GM10266 (cell line): ENCODE results near the gene NECAB2.

Source experiments
- DNase-seq: peaks from one replicate; pipeline ENCODE4 v3.0.0; 2012; ENCODE audit errors: extremely low spot score
- TF ChIP-seq, protein P1 (sequence below): IDR thresholded peaks from 2 replicates; pipeline ENCODE4 v1.5.1; 2012; ENCODE audit warnings: mild to moderate bottlenecking, low read depth; ENCODE audit not compliant: control insufficient read depth, insufficient read depth; ENCODE audit errors: missing control alignments

Gene NECAB2

DNA sequence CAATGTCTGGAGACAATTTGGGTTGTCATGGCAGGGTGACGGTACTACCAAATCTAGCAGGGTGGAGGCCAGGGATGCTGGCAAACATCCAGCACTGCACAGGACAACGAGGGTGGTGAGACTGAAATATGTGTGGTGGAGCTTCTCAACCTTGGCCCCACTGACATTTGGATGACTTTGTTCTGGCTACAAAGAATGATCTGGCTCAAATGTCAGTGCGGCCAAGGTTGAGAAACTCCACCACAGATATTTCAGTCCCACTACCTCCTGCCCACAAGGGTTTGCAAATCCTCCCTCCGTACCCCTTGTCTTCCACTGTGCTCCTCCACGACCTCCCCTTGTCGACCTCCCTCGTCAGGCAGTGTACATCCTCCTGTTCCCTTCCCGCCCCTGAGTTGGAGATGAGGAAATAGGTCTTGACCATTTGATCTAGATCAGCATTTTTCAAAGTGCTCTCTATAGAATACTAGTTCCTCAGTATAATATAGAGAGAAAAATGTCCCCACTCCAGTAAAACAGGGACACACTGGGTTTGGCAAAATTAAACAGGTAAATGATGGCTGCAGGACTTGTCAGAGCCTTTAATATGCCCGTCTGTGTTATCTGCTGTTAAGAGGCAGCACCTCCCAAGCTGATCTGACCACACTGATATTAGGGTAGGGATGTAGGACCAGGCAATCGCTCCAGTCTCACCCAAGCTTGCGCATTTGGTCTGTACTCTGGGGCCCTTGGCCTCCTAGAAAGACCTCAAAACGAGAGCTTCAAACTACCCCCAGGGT, 8.2 kb upstream of the NECAB2 start:
- TF ChIP-seq, protein P1, sequence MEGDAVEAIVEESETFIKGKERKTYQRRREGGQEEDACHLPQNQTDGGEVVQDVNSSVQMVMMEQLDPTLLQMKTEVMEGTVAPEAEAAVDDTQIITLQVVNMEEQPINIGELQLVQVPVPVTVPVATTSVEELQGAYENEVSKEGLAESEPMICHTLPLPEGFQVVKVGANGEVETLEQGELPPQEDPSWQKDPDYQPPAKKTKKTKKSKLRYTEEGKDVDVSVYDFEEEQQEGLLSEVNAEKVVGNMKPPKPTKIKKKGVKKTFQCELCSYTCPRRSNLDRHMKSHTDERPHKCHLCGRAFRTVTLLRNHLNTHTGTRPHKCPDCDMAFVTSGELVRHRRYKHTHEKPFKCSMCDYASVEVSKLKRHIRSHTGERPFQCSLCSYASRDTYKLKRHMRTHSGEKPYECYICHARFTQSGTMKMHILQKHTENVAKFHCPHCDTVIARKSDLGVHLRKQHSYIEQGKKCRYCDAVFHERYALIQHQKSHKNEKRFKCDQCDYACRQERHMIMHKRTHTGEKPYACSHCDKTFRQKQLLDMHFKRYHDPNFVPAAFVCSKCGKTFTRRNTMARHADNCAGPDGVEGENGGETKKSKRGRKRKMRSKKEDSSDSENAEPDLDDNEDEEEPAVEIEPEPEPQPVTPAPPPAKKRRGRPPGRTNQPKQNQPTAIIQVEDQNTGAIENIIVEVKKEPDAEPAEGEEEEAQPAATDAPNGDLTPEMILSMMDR, result no peak
- no peak for DNase-seq

DNA sequence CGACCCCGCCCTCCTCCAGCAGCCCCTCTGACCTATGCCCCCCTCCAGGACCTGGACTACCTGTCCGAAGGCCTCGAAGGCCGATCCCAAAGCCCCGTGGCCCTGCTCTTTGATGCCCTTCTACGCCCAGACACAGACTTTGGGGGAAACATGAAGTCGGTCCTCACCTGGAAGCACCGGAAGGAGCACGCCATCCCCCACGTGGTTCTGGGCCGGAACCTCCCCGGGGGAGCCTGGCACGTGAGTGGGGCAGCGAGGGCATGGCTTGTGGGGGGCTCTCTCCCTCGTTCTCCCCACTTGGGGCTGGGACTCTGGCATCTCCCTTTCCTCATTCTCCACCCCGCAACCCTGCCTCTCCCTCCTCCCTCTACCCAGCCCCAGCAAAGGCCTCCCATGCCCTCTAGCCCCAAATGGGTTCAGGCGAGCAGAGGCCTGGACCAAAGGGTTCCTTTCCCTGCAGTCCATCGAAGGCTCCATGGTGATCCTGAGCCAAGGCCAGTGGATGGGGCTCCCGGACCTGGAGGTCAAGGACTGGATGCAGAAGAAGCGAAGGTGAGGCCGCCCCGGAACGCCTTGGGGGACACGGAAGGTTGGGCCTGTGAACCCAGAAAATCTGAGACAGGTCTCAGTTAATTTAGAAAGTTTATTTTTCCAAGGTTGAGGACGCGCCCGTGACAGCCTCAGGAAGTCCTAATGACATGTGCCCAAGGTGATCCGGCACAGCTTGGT, 7.4 kb upstream of the NECAB2 start:
- DNase-seq, result no peak
- TF ChIP-seq, protein P1, result no peak

- TF ChIP-seq, protein P1, result no peak
- no peak for DNase-seq
These were observed 6.5 kb upstream of the NECAB2 start for GRCh38 chr16:83961591-83961990.

- no peak for DNase-seq
- TF ChIP-seq, protein P1, result no peak
These were observed 4.5 kb upstream of the NECAB2 start for GRCh38 chr16:83963277-83964119.

DNA sequence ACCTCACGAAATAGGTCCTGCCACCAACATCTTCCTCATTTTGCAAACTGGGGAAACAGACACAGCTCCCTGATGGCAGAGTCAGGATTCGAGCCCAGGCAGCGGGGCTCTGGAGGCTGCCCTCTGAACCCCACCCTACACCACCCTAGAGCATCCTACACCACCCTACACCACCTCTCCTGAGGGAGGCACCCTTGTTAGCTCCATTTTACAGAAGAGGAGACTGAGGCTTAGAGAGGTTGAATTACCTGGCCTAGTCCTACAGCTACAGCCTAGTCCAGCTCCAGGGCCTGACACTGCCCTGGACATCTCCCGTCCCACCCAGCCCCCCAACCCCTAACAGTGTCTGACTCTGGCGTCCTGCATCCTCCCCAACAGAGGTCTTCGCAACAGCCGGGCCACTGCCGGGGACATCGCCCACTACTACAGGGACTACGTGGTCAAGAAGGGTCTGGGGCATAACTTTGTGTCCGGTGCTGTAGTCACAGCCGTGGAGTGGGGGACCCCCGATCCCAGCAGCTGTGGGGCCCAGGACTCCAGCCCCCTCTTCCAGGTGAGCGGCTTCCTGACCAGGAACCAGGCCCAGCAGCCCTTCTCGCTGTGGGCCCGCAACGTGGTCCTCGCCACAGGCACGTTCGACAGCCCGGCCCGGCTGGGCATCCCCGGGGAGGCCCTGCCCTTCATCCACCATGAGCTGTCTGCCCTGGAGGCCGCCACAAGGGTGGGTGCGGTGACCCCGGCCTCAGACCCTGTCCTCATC, 3.2 kb upstream of the NECAB2 start:
- TF ChIP-seq, protein P1, result no peak
- DNase-seq, result no peak

DNA sequence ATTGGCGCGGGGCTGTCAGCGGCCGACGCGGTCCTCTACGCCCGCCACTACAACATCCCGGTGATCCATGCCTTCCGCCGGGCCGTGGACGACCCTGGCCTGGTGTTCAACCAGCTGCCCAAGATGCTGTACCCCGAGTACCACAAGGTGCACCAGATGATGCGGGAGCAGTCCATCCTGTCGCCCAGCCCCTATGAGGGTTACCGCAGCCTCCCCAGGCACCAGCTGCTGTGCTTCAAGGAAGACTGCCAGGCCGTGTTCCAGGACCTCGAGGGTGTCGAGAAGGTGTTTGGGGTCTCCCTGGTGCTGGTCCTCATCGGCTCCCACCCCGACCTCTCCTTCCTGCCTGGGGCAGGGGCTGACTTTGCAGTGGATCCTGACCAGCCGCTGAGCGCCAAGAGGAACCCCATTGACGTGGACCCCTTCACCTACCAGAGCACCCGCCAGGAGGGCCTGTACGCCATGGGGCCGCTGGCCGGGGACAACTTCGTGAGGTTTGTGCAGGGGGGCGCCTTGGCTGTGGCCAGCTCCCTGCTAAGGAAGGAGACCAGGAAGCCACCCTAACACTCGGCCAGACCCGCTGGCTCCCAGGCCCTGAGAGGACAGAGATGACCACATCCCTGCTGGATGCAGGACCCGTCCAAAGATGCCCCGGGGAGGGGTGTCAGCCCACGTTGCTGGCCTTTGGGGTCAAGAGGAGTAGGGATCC, 2.4 kb upstream of the NECAB2 start:
- TF ChIP-seq, protein P1, result no peak

More for the DNA sequence above, 2.4 kb upstream of the NECAB2 start:
- DNase-seq, result no peak
